IgD-negative memory B cell (primary cell): Measurements from ENCODE around the gene CDK5RAP2. TPM values are rescaled to one million over a fixed set of nuclear protein-coding genes. Genes with fewer than 3 reads are reported as not detected.

Source experiments
- H3K27ac Mint-ChIP-seq, 3 donors: one replicate each; pipeline ENCODE4 v1.8.0; 2020 to 2022; ENCODE audit warnings: mild to moderate bottlenecking in 3 of 3, mixed read lengths in 3 of 3, moderate library complexity in 1 of 3
- H3K27me3 Mint-ChIP-seq: one replicate; pipeline ENCODE4 v1.8.0; 2021; ENCODE audit warnings: mixed read lengths
- H3K36me3 Mint-ChIP-seq: one replicate; pipeline ENCODE4 v1.8.0; 2020; ENCODE audit warnings: mild to moderate bottlenecking, mixed read lengths
- H3K4me1 Mint-ChIP-seq, 3 donors: one replicate each; pipeline ENCODE4 v1.8.0; 2020 to 2022; ENCODE audit warnings: mixed read lengths in 3 of 3, mild to moderate bottlenecking in 1 of 3
- H3K4me3 Mint-ChIP-seq, 4 donors: one replicate each; pipeline ENCODE4 v1.8.0; 2020 to 2022; ENCODE audit warnings: mild to moderate bottlenecking in 4 of 4, mixed read lengths in 4 of 4, moderate library complexity in 3 of 4
- H3K9me3 Mint-ChIP-seq, 3 donors: one replicate each; pipeline ENCODE4 v1.8.0; 2020 to 2021; ENCODE audit warnings: mixed read lengths in 3 of 3, mild to moderate bottlenecking in 1 of 3
- polyA plus RNA-seq: library from polyadenylated mRNA; unstranded; fragments of 300-500 nt; fragmentation: Illumina TruSeq; gene quantifications from one replicate; pipeline ENCODE4 v1.2.3, GENCODE V29; 2021

CDK5RAP2 gene
- polyA plus RNA-seq, 1 donor from 2014 or later: 38.9 TPM

- Mint-ChIP-seq H3K27ac (no peak overlapping the region), H3K4me3 (no peak overlapping the region), H3K4me1 (peaks cover 0 to 2% (median 0%) of the 10 kb centered on the region in 3 donors), H3K9me3 (no peaks in the 10 kb centered on the region), H3K27me3 (no peaks in the 10 kb centered on the region), H3K36me3 (peaks cover 9% of the 10 kb centered on the region)
Observed at GRCh38 chr9:120413121-120414048, 166.6 kb downstream of the CDK5RAP2 start.

GRCh38 chr9:120412425-120412951 is 167.5 kb downstream of the CDK5RAP2 start:
- Mint-ChIP-seq H3K4me1 (peaks cover 0 to 2% (median 0%) of the 10 kb centered on the region in 3 donors), H3K4me3 (no peak overlapping the region), H3K36me3 (peaks cover 8% of the 10 kb centered on the region), H3K27me3 (no peaks in the 10 kb centered on the region), H3K27ac (no peak overlapping the region), H3K9me3 (no peaks in the 10 kb centered on the region)

- Mint-ChIP-seq H3K9me3 (no peaks in the 10 kb centered on the region), H3K27ac (no peak overlapping the region)
Observed at GRCh38 chr9:120411862-120412424, 168.0 kb downstream of the CDK5RAP2 start.

GRCh38 chr9:120410925-120411501 is 169.0 kb downstream of the CDK5RAP2 start:
- Mint-ChIP-seq H3K4me1 (peaks cover 0 to 2% (median 0%) of the 10 kb centered on the region in 3 donors), H3K27ac (no peak overlapping the region), H3K36me3 (peaks cover 8% of the 10 kb centered on the region), H3K4me3 (no peak overlapping the region), H3K9me3 (no peaks in the 10 kb centered on the region), H3K27me3 (no peaks in the 10 kb centered on the region)

More at GRCh38 chr9:120411862-120412424, 168.0 kb downstream of the CDK5RAP2 start:
- Mint-ChIP-seq H3K4me3 (no peak overlapping the region), H3K27me3 (no peaks in the 10 kb centered on the region), H3K36me3 (peaks cover 8% of the 10 kb centered on the region), H3K4me1 (peaks cover 0 to 2% (median 0%) of the 10 kb centered on the region in 3 donors)

GRCh38 chr9:120408680-120409258 is 171.2 kb downstream of the CDK5RAP2 start:
- Mint-ChIP-seq H3K27ac (no peak overlapping the region), H3K4me1 (peaks cover 0 to 2% (median 0%) of the 10 kb centered on the region in 3 donors), H3K27me3 (no peaks in the 10 kb centered on the region), H3K36me3 (peaks cover 8% of the 10 kb centered on the region), H3K9me3 (no peaks in the 10 kb centered on the region), H3K4me3 (no peak overlapping the region)

- no peak overlapping the region for H3K27ac Mint-ChIP-seq
- no peak overlapping the region for H3K4me3 Mint-ChIP-seq
- H3K36me3 Mint-ChIP-seq: peaks cover 17% of the 10 kb centered on the region
- H3K4me1 Mint-ChIP-seq: peaks cover 0 to 2% (median 0%) of the 10 kb centered on the region in 3 donors
- no peaks in the 10 kb centered on the region for H3K27me3 Mint-ChIP-seq
- H3K9me3 Mint-ChIP-seq: no peaks in the 10 kb centered on the region
Observed at GRCh38 chr9:120405860-120406259, 174.1 kb downstream of the CDK5RAP2 start.

- H3K9me3 Mint-ChIP-seq: no peaks in the 10 kb centered on the region
- peaks cover 0 to 2% (median 0%) of the 10 kb centered on the region in 3 donors for H3K4me1 Mint-ChIP-seq
- H3K27me3 Mint-ChIP-seq: no peaks in the 10 kb centered on the region
- H3K27ac Mint-ChIP-seq: no peak overlapping the region
- no peak overlapping the region for H3K4me3 Mint-ChIP-seq
- peaks cover 15% of the 10 kb centered on the region for H3K36me3 Mint-ChIP-seq
Observed at GRCh38 chr9:120405134-120405533, 174.8 kb downstream of the CDK5RAP2 start.

- H3K27ac Mint-ChIP-seq: no peak overlapping the region
- H3K4me1 Mint-ChIP-seq: peaks cover 0 to 2% (median 0%) of the 10 kb centered on the region in 3 donors
- H3K4me3 Mint-ChIP-seq: no peak overlapping the region
- peaks cover 16% of the 10 kb centered on the region for H3K36me3 Mint-ChIP-seq
- no peaks in the 10 kb centered on the region for H3K27me3 Mint-ChIP-seq
- H3K9me3 Mint-ChIP-seq: no peaks in the 10 kb centered on the region
Observed at GRCh38 chr9:120403543-120403856, 176.5 kb downstream of the CDK5RAP2 start.

- H3K9me3 Mint-ChIP-seq: no peaks in the 10 kb centered on the region
- peaks cover 13% of the 10 kb centered on the region for H3K36me3 Mint-ChIP-seq
- no peak overlapping the region for H3K27ac Mint-ChIP-seq
- H3K4me3 Mint-ChIP-seq: no peak overlapping the region
- H3K27me3 Mint-ChIP-seq: no peaks in the 10 kb centered on the region
- peaks cover 0 to 2% (median 0%) of the 10 kb centered on the region in 3 donors for H3K4me1 Mint-ChIP-seq
Observed at GRCh38 chr9:120402741-120403542, 177.0 kb downstream of the CDK5RAP2 start.

- Mint-ChIP-seq H3K4me1 (peaks cover 0 to 2% (median 0%) of the 10 kb centered on the region in 3 donors), H3K27me3 (no peaks in the 10 kb centered on the region), H3K36me3 (peaks cover 13% of the 10 kb centered on the region), H3K4me3 (no peak overlapping the region), H3K27ac (no peak overlapping the region), H3K9me3 (no peaks in the 10 kb centered on the region)
Observed at GRCh38 chr9:120399940-120400339, 180.0 kb downstream of the CDK5RAP2 start.

- no peak overlapping the region for H3K27ac Mint-ChIP-seq
- peaks cover 15% of the 10 kb centered on the region for H3K36me3 Mint-ChIP-seq
- H3K9me3 Mint-ChIP-seq: no peaks in the 10 kb centered on the region
- H3K27me3 Mint-ChIP-seq: no peaks in the 10 kb centered on the region
- H3K4me1 Mint-ChIP-seq: peaks cover 0 to 2% (median 0%) of the 10 kb centered on the region in 3 donors
- no peak overlapping the region for H3K4me3 Mint-ChIP-seq
Observed at GRCh38 chr9:120398286-120398685, 181.7 kb downstream of the CDK5RAP2 start.

- Mint-ChIP-seq H3K9me3 (no peaks in the 10 kb centered on the region), H3K27ac (no peak overlapping the region), H3K27me3 (no peaks in the 10 kb centered on the region), H3K36me3 (peaks cover 13% of the 10 kb centered on the region), H3K4me1 (peaks cover 0 to 2% (median 0%) of the 10 kb centered on the region in 3 donors), H3K4me3 (no peak overlapping the region)
Observed at GRCh38 chr9:120397453-120397852, 182.5 kb downstream of the CDK5RAP2 start.

GRCh38 chr9:120396931-120397330 is 183.0 kb downstream of the CDK5RAP2 start:
- no peaks in the 10 kb centered on the region for H3K4me1 Mint-ChIP-seq
- H3K36me3 Mint-ChIP-seq: peaks cover 9% of the 10 kb centered on the region
- H3K4me3 Mint-ChIP-seq: no peak overlapping the region
- H3K27me3 Mint-ChIP-seq: no peaks in the 10 kb centered on the region
- H3K27ac Mint-ChIP-seq: no peak overlapping the region
- no peaks in the 10 kb centered on the region for H3K9me3 Mint-ChIP-seq

- no peaks in the 10 kb centered on the region for H3K4me1 Mint-ChIP-seq
- no peak overlapping the region for H3K27ac Mint-ChIP-seq
- no peaks in the 10 kb centered on the region for H3K27me3 Mint-ChIP-seq
- no peaks in the 10 kb centered on the region for H3K9me3 Mint-ChIP-seq
- no peak overlapping the region for H3K4me3 Mint-ChIP-seq
- H3K36me3 Mint-ChIP-seq: peaks cover 9% of the 10 kb centered on the region
Observed at GRCh38 chr9:120396418-120396817, 183.5 kb downstream of the CDK5RAP2 start.
